Measurements from ENCODE around the gene ALKBH1. TPM values are rescaled to one million over a fixed set of nuclear protein-coding genes. Genes with fewer than 3 reads are reported as not detected.

ALKBH1 gene
- total and polyA plus RNA-seq, 9 of the 15 experiments (the other 6 are each of a cell fraction or from before 2014, with no cell fraction given), result 5.3 to 19.4 (median 10.7) TPM

GRCh38 chr14:77649326-77649725, 58.5 kb downstream of the ALKBH1 start:
- no peak for ATAC-seq
- intact Hi-C loops (cut with micrococcal nuclease), result loop anchor here (5.0 kb wide), 1 partner anchor 192 kb away; the partner anchor contains the start of genes AHSA1 and VIPAS39
- no peaks in the 10 kb centered on the region for H3K36me3 ChIP-seq (ENCODE audit: control insufficient read depth, insufficient read depth, low read length)

More at GRCh38 chr14:77649326-77649725, 58.5 kb downstream of the ALKBH1 start:
- Histone ChIP-seq H3K9me1 (ENCODE audit: control insufficient read depth, insufficient read depth, low read length) (no peaks in the 10 kb centered on the region), H3K9ac (ENCODE audit: insufficient read depth in 1 of 2, low read depth in 2 of 2, low read length in 2 of 2) (no peak overlapping the region), H3K27ac (ENCODE audit: extremely low read depth, low read depth, low read length) (no peak overlapping the region), H4K20me1 (replicated peaks; ENCODE audit: control insufficient read depth, insufficient read depth, low read length) (no peaks in the 10 kb centered on the region), H3K4me2 (ENCODE audit: insufficient read depth, low read length) (no peak overlapping the region), H3K4me3 (no peak overlapping the region), H3K4me1 (replicated peaks in 1 of 2; ENCODE audit: control insufficient read depth in 2 of 2, insufficient read depth in 2 of 2, low read length in 2 of 2) (peaks cover 4 to 6% of the 10 kb centered on the region in 2 experiments; a peak in 3 of 5 replicates), H3K9me3 (replicated peaks; ENCODE audit: control insufficient read depth, insufficient read depth, low read depth, low read length) (peaks cover 2% of the 10 kb centered on the region; the same call in 1 of the 2 replicates), H2AFZ (ENCODE audit: low read depth, low read length) (no peak overlapping the region), H3K27me3 (ENCODE audit: control insufficient read depth in 2 of 2, insufficient read depth in 2 of 2, low read length in 2 of 2) (no peaks in the 10 kb centered on the region), H3K79me2 (ENCODE audit: control insufficient read depth, insufficient read depth, low read length) (no peaks in the 10 kb centered on the region)
- in situ Hi-C loops (cut with MboI), result no loop called here
- FAIRE-seq (no peak), DNase-seq (ENCODE audit: extremely low read depth in 1 of 4, low spot score in 3 of 4) (no peak)
- ChIA-PET CTCF (ENCODE audit: low intra/inter-chr PET ratio) (no interaction called here), POLR2A (no interaction called here)
- WGBS (ENCODE audit: insufficient coverage, low coverage, missing lambda C conversion rate), result 67% methylated on average over 3 of the region's 3 CpGs
- no peak for TF ChIP-seq ZNF512 (tag; IDR thresholded peaks at IDR 0.05)
- no peak for TF ChIP-seq POLR2AphosphoS5 (IDR thresholded peaks at IDR 0.05; ENCODE audit: control insufficient read depth, insufficient read depth, low read depth, low read length)
- TF ChIP-seq DDX20 (tag; IDR thresholded peaks at IDR 0.05; ENCODE audit: low read depth), result no peak
- TF ChIP-seq CREB1 (IDR thresholded peaks at IDR 0.05), result no peak
- TF ChIP-seq CREB1 (CRISPR knock-in tag; IDR thresholded peaks at IDR 0.05), result no peak
- no peak for TF ChIP-seq HDAC8 (tag; IDR thresholded peaks at IDR 0.05)
- BruUV-seq (replicated peaks), result no TSS peak

All from K562 (cell line).